HepG2 (cell line): ENCODE measurements around the gene SRSF8. TPM values are rescaled to one million over a fixed set of nuclear protein-coding genes. Genes with fewer than 3 reads are reported as not detected.

Experiments
- HDAC2 ChIP-seq: sonication (generic); formaldehyde crosslinking; IDR thresholded peaks from 2 replicates; pipeline ENCODE4 v1.4.0; 2020; ENCODE audit warnings: missing genetic modification reagents
- KLF11 ChIP-seq: IDR thresholded peaks from 2 replicates; pipeline ENCODE4 v1.6.1; 2016; ENCODE audit warnings: missing compliant biosample characterization
- NCOA1 ChIP-seq: sonication (generic); formaldehyde crosslinking; IDR thresholded peaks from 2 replicates; pipeline ENCODE4 v1.9.0; 2021; ENCODE audit warnings: missing genetic modification reagents
- NFIC ChIP-seq: IDR thresholded peaks from 2 replicates; pipeline ENCODE4 v1.6.1; 2012; ENCODE audit warnings: mild to moderate bottlenecking, low read length, inconsistent platforms
- REST ChIP-seq, 2 experiments: IDR thresholded peaks; 2 replicates each; pipeline ENCODE4 v1.6.1; 2011 to 2012; ENCODE audit warnings: low read length in 2 of 2, borderline replicate concordance in 1 of 2, low read depth in 1 of 2, mild to moderate bottlenecking in 1 of 2, moderate library complexity in 1 of 2
- ZMYM2 ChIP-seq: sonication (generic); formaldehyde crosslinking; IDR thresholded peaks from 2 replicates; pipeline ENCODE4 v1.8.0; 2022; ENCODE audit warnings: mild to moderate bottlenecking, missing genetic modification reagents
- ZNF512B ChIP-seq: sonication (generic); formaldehyde crosslinking; IDR thresholded peaks from 2 replicates; pipeline ENCODE4 v1.5.1; 2020; ENCODE audit warnings: missing genetic modification reagents, mild to moderate bottlenecking, borderline replicate concordance
- ZNF598 ChIP-seq: sonication (generic); formaldehyde crosslinking; IDR thresholded peaks from 2 replicates; pipeline ENCODE4 v1.5.1; 2020; ENCODE audit warnings: mild to moderate bottlenecking, missing genetic modification reagents, borderline replicate concordance
- ZNF770 ChIP-seq: sonication (generic); formaldehyde crosslinking; IDR thresholded peaks from 2 replicates; pipeline ENCODE4 v1.5.0; 2020; ENCODE audit warnings: mild to moderate bottlenecking, missing genetic modification reagents
- polyA plus RNA-seq, 8 experiments: library from polyadenylated mRNA; depleted of rRNA in 3 of 8; stranded (reverse) in 7 of 8; unstranded in 1 of 8; fragments of >200 nt; fragmentation: Illumina TruSeq in 4 of 8; extraction: Trizol in 4 of 8; gene quantifications; 2 replicates each; pipeline versions ENCODE4 v1.2.1 to v1.2.3, GENCODE V29; 2011 to 2016; ENCODE audit warnings: low read depth in 4 of 8, missing spikeins in 1 of 8, mixed read lengths in 1 of 8; ENCODE audit not compliant: insufficient read depth in 1 of 8
- total RNA-seq, 5 experiments: library from RNA; depleted of rRNA; stranded (reverse); fragments of >200 nt; fragmentation: Illumina TruSeq; extraction: Trizol; gene quantifications; 2 replicates each; pipeline ENCODE4 v1.2.3, GENCODE V29; 2016; ENCODE audit warnings: low read depth in 1 of 5

SRSF8 gene
- total and polyA plus RNA-seq, 2 of the 13 experiments (the other 11 are each of a cell fraction or from before 2014, with no cell fraction given): 21.8 to 25.8 TPM

- TF ChIP-seq REST (IDR thresholded peaks at IDR 0.05; ENCODE audit: borderline replicate concordance in 1 of 2, low read depth in 1 of 2, low read length in 2 of 2): no peak
- TF ChIP-seq ZNF598 (CRISPR knock-in tag): no peak
- no peak for TF ChIP-seq KLF11 (CRISPR knock-in tag)
- no peak for TF ChIP-seq HDAC2 (CRISPR knock-in tag)
- TF ChIP-seq NCOA1 (CRISPR knock-in tag): no peak
- no peak for TF ChIP-seq ZMYM2
- no peak for TF ChIP-seq ZNF512B (CRISPR knock-in tag)
- TF ChIP-seq NFIC: no peak
- TF ChIP-seq ZNF770 (CRISPR knock-in tag): no peak
Measured at GRCh38 chr11:95072948-95073347, 6.2 kb downstream of the SRSF8 start (continued).
